Gastrocnemius medialis (tissue), 4 donors: ENCODE measurements around the gene ZACN.

ENCODE experiments used
- POLR2A ChIP-seq, 2 donors: fragments of 450-650 bp; IDR thresholded peaks; one replicate each; pipeline ENCODE4 v1.6.1; 2017; ENCODE audit warnings: antibody characterized with exemption in 2 of 2, mild to moderate bottlenecking in 2 of 2, moderate library complexity in 2 of 2
- TF ChIP-seq, protein P1 (sequence below), 5 experiments: fragments of 450-650 bp in 3 of 5; fragments of 200-600 bp in 2 of 5; sonication (generic) in 2 of 5; IDR thresholded peaks in 4 of 5; conservative IDR thresholded peaks in 1 of 5; 1 replicate in 4 of 5; 2 replicates in 1 of 5; pipeline ENCODE4 v1.5.1; 2016 to 2019; ENCODE audit warnings: antibody characterized with exemption in 5 of 5, mild to moderate bottlenecking in 3 of 5, moderate library complexity in 3 of 5

GRCh38 chr17:76049836-76050537 is 29.0 kb upstream of the ZACN start:
- no peak for TF ChIP-seq POLR2A (IDR thresholded peaks at IDR 0.05)
- TF ChIP-seq, protein P1, sequence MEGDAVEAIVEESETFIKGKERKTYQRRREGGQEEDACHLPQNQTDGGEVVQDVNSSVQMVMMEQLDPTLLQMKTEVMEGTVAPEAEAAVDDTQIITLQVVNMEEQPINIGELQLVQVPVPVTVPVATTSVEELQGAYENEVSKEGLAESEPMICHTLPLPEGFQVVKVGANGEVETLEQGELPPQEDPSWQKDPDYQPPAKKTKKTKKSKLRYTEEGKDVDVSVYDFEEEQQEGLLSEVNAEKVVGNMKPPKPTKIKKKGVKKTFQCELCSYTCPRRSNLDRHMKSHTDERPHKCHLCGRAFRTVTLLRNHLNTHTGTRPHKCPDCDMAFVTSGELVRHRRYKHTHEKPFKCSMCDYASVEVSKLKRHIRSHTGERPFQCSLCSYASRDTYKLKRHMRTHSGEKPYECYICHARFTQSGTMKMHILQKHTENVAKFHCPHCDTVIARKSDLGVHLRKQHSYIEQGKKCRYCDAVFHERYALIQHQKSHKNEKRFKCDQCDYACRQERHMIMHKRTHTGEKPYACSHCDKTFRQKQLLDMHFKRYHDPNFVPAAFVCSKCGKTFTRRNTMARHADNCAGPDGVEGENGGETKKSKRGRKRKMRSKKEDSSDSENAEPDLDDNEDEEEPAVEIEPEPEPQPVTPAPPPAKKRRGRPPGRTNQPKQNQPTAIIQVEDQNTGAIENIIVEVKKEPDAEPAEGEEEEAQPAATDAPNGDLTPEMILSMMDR (IDR thresholded peaks at IDR 0.05 in 4 of 5, conservative IDR thresholded peaks at IDR 0.05 in 1 of 5): no peak
